Panc1 (cell line): ENCODE measurements around the gene CDHR5. TPM values are rescaled to one million over a fixed set of nuclear protein-coding genes. Genes with fewer than 3 reads are reported as not detected.

Experiments
- ATAC-seq: fragments of 200-7000 bp; cut with Tn5 transposase; 2 replicates; pipeline ENCODE4 v1.9.1; 2020; ENCODE audit warnings: mild to moderate bottlenecking, moderate library complexity
- BruUV-seq: library from RNA; stranded (reverse); fragments of 400-500 nt; replicated peaks from 2 replicates; lab custom pipeline; 2021; lab: Mats Ljungman, UMichigan
- CTCF ChIA-PET: fragments of 300-600 bp; sonication (Branson Sonifier 250); formaldehyde crosslinking; loops from one replicate; lab custom pipeline; 2022; ENCODE audit warnings: antibody characterized with exemption; lab: Charles Lee
- POLR2A ChIA-PET: fragments of 300-600 bp; sonication (Branson Sonifier 250); formaldehyde crosslinking; loops from one replicate; lab custom pipeline; 2022; ENCODE audit warnings: antibody characterized with exemption; lab: Charles Lee
- DNase-seq: peaks from one replicate; pipeline ENCODE4 v3.0.0-alpha.2; 2010; ENCODE audit warnings: low read depth, low spot score
- H3K27ac ChIP-seq: 2 replicates; pipeline ENCODE4 v1.5.1; 2011; ENCODE audit warnings: mild to moderate bottlenecking, low read length, inconsistent platforms
- H3K27me3 ChIP-seq: fragments of 200-500 bp; sonication (Bioruptor generic); 2 replicates; pipeline ENCODE4 v1.6.0; 2014; ENCODE audit warnings: low read length, inconsistent platforms; ENCODE audit not compliant: control insufficient read depth, insufficient read depth
- H3K36me3 ChIP-seq: fragments of 200-500 bp; sonication (Bioruptor generic); 2 replicates; pipeline ENCODE4 v1.5.1; 2014; ENCODE audit warnings: inconsistent platforms, mild to moderate bottlenecking, low read length, moderate library complexity; ENCODE audit not compliant: control insufficient read depth, insufficient read depth
- H3K4me1 ChIP-seq: 2 replicates; pipeline ENCODE4 v1.5.1; 2011; ENCODE audit warnings: inconsistent platforms, mild to moderate bottlenecking, low read length, moderate library complexity; ENCODE audit not compliant: control insufficient read depth, insufficient read depth
- H3K4me3 ChIP-seq, 2 experiments: 2 replicates each; pipeline ENCODE4 v1.5.1; 2011 to 2012; ENCODE audit warnings: low read depth in 2 of 2, low read length in 2 of 2, mild to moderate bottlenecking in 2 of 2, inconsistent platforms in 1 of 2, moderate library complexity in 1 of 2
- H3K9me3 ChIP-seq: fragments of 200-500 bp; sonication (Bioruptor generic); 2 replicates; pipeline ENCODE4 v1.5.1; 2014; ENCODE audit warnings: low read depth, mild to moderate bottlenecking, inconsistent platforms, low read length, moderate library complexity; ENCODE audit not compliant: control insufficient read depth, insufficient read depth
- CTCF ChIP-seq: fragments of 450-650 bp; IDR thresholded peaks from 2 replicates; pipeline ENCODE4 v1.5.1; 2017; ENCODE audit warnings: mild to moderate bottlenecking
- POLR2AphosphoS5 ChIP-seq: IDR thresholded peaks from 2 replicates; pipeline ENCODE4 v1.6.1; 2012; ENCODE audit warnings: mild to moderate bottlenecking, low read depth, low read length, moderate library complexity
- REST ChIP-seq, 2 experiments: IDR thresholded peaks; 2 replicates each; pipeline ENCODE4 v1.6.1; 2011 to 2012; ENCODE audit warnings: low read depth in 2 of 2, control low read depth in 1 of 2, low read length in 1 of 2, mild to moderate bottlenecking in 1 of 2, moderate library complexity in 1 of 2; ENCODE audit not compliant: insufficient read depth in 1 of 2
- SIN3A ChIP-seq: IDR thresholded peaks from 2 replicates; pipeline ENCODE4 v1.6.1; 2012; ENCODE audit warnings: low read depth, mild to moderate bottlenecking, low read length, moderate library complexity, borderline replicate concordance; ENCODE audit not compliant: insufficient read depth
- TCF7L2 ChIP-seq: IDR thresholded peaks from 2 replicates; pipeline ENCODE4 v1.6.1; 2011; ENCODE audit warnings: mild to moderate bottlenecking, low read depth, low read length, inconsistent platforms
- in situ Hi-C: cut with HindIII; loops from 2 replicates; pipeline ENCODE4 v1.10.0; 2016; ENCODE audit warnings: low sequenced_read_pairs, low pct_unique_long_range_greater_than_20kb
- intact Hi-C: fragments of 100-400 bp; cut with micrococcal nuclease; formaldehyde crosslinking; loops from one replicate; pipeline ENCODE4 v1.10.0; 2022; ENCODE audit not compliant: unreplicated experiment
- total RNA-seq: library from RNA; stranded (reverse); gene quantifications from one replicate; pipeline ENCODE4 v1.2.1, GENCODE V29; 2021; ENCODE audit not compliant: unreplicated experiment

The CDHR5 gene
- total RNA-seq, 1 experiment from 2014 or later: not detected

GRCh38 chr11:623999-624704, 603 bp downstream of the CDHR5 start:
- Histone ChIP-seq H3K27ac (no peak overlapping the region), H3K27me3 (no peaks in the 10 kb centered on the region), H3K9me3 (no peaks in the 10 kb centered on the region), H3K4me3 (no peak overlapping the region), H3K4me1 (peaks cover 22% of the 10 kb centered on the region), H3K36me3 (no peaks in the 10 kb centered on the region)
- BruUV-seq: no TSS peak
- ATAC-seq: peak; percentile 31
- no peak for TF ChIP-seq TCF7L2
- no peak for TF ChIP-seq POLR2AphosphoS5
- DNase-seq: no peak
- in situ Hi-C loops (no loop called here), intact Hi-C loops (no loop called here)
- POLR2A ChIA-PET: no interaction called here
- CTCF ChIA-PET: no interaction called here

GRCh38 chr11:623349-623869, 1.3 kb downstream of the CDHR5 start:
- H3K4me1 ChIP-seq: peaks cover 15% of the 10 kb centered on the region
- H3K4me3 ChIP-seq: no peak overlapping the region
- intact Hi-C loops (no loop called here), in situ Hi-C loops (no loop called here)
- H3K9me3 ChIP-seq: no peaks in the 10 kb centered on the region
- TF ChIP-seq REST (IDR thresholded peaks at IDR 0.05; ENCODE audit: insufficient read depth in 1 of 2, low read depth in 2 of 2, low read length in 1 of 2): no peak
- TF ChIP-seq SIN3A: no peak
- no peak for TF ChIP-seq TCF7L2
- 0 out of 2 replicates have a peak, but pooled peaks have one; percentile 9 for TF ChIP-seq POLR2AphosphoS5
- no peak for TF ChIP-seq CTCF
- ChIA-PET POLR2A (no interaction called here), CTCF (no interaction called here)
- no peaks in the 10 kb centered on the region for H3K27me3 ChIP-seq
- ATAC-seq (no peak), DNase-seq (no peak)
- no peak overlapping the region for H3K27ac ChIP-seq
- no peaks in the 10 kb centered on the region for H3K36me3 ChIP-seq
- no TSS peak for BruUV-seq

GRCh38 chr11:621838-622237, 2.9 kb downstream of the CDHR5 start:
- in situ Hi-C loops (no loop called here), intact Hi-C loops (no loop called here)
- BruUV-seq: no TSS peak
- H3K27me3 ChIP-seq: no peaks in the 10 kb centered on the region
- H3K27ac ChIP-seq: no peak overlapping the region
- no peaks in the 10 kb centered on the region for H3K9me3 ChIP-seq
- no peak for TF ChIP-seq SIN3A
- no peak for TF ChIP-seq REST (IDR thresholded peaks at IDR 0.05; ENCODE audit: insufficient read depth in 1 of 2, low read depth in 2 of 2, low read length in 1 of 2)
- no peak for TF ChIP-seq TCF7L2
- TF ChIP-seq CTCF: no peak
- TF ChIP-seq POLR2AphosphoS5: no peak
- ATAC-seq (no peak), DNase-seq (no peak)
- no peaks in the 10 kb centered on the region for H3K36me3 ChIP-seq
- POLR2A ChIA-PET: no interaction called here
- H3K4me3 ChIP-seq: no peak overlapping the region
- peaks cover 12% of the 10 kb centered on the region for H3K4me1 ChIP-seq
- CTCF ChIA-PET: no interaction called here
